GM21423 (cell line): ENCODE results near the gene SERBP1.
A peak's percentile ranks its signal among the peaks of the same experiment; 100 is the strongest.
"Not testable (repeated sequence)": the region's sequence is repeated elsewhere in the genome, so short reads cannot be mapped to it uniquely, and the experiment has no call there.

Experiments
- ATAC-seq: cut with Tn5 transposase; IDR thresholded peaks from one replicate; pipeline ENCODE4 v1.9.1; 2021; ENCODE audit warnings: mild to moderate bottlenecking, moderate library complexity; ENCODE audit not compliant: unreplicated experiment

The SERBP1 gene

DNA sequence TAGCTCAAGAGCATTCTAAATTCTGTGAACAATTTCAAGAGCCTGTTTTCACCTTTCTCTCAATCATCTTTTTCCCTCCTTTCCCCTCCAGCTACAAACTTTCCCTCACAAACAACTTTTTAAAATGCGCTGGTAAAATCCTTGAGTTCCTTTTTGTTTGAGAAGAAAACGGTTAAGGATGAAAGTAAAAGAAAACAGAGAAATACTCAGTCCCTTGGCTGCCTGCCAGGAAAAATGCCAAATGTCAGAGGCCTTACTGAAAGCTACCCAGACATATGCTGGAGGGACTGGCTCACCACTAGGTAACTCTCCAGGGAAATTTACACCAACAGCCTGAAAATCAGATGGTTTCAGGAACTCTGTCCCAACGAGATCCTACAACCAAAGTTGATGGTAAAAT lies 11.0 kb upstream of the SERBP1 start:
- peak; percentile 59 for ATAC-seq

- no peak for ATAC-seq
These were observed 10.1 kb upstream of the SERBP1 start for GRCh38 chr1:67440339-67440738.

DNA sequence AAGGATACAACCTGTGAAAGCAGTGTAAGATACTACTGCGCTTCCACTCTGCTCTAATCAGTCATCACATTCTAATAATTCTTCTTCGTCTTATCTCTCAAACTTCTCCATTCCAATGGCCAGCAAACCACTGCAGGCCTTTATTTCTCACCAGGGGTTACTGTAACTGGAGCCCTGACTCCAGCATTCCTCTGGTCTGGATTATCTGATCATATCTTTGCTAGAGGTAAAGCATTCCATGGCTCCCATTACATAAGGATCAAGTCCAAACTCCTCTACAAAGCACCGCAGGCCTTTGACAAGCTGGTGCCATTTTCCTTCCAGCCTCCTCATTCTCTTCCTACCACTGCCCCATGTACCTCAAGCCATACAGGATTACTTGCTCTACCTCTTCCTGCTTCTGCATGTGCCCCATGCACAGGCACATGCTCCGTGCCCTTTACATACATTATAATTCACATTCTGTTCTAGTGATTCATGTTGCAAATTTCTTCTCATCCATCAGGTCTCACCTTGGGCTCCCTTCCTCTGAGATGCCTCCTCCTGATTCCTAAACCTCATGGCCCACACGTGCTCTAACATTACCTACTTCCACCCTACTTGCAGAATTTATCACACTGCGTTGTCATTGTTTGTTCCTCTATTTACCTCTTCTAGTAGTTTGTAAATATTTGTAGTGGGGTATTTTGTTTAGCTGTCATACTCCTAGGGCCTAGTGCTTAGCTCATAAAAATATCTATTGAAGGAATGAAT lies 9.3 kb upstream of the SERBP1 start:
- ATAC-seq = no peak

- no peak for ATAC-seq
These were observed 7.8 kb upstream of the SERBP1 start for GRCh38 chr1:67437961-67438360.

- ATAC-seq = no peak
These were observed 6.4 kb upstream of the SERBP1 start for GRCh38 chr1:67436511-67437055.

GRCh38 chr1:67434491-67434890 lies 4.3 kb upstream of the SERBP1 start:
- no peak for ATAC-seq

DNA sequence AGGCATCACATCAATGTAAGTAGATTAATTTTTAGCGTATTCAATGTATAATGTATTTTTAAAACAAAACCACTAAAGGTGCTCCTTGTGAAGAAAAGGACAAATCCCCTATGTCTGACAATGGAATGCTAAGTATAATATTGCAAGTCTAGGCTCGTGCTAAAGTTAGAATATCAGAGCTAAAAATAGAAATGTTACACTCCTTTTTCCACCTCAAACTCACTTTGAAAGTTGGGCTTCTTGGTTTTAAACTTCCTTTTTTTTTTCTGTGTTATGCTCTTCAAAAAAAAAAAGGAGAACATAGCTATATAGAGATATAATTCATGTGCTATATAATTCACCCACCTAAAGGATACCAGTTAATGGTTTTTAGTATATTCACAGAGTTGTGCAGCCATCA lies 3.6 kb upstream of the SERBP1 start:
- ATAC-seq = no peak

- ATAC-seq = no peak
These were observed 2.5 kb upstream of the SERBP1 start for GRCh38 chr1:67432745-67433144.

GRCh38 chr1:67431869-67432578 lies 1.8 kb upstream of the SERBP1 start:
- no peak for ATAC-seq

GRCh38 chr1:67431156-67431765 lies 1.1 kb upstream of the SERBP1 start:
- no peak for ATAC-seq

DNA sequence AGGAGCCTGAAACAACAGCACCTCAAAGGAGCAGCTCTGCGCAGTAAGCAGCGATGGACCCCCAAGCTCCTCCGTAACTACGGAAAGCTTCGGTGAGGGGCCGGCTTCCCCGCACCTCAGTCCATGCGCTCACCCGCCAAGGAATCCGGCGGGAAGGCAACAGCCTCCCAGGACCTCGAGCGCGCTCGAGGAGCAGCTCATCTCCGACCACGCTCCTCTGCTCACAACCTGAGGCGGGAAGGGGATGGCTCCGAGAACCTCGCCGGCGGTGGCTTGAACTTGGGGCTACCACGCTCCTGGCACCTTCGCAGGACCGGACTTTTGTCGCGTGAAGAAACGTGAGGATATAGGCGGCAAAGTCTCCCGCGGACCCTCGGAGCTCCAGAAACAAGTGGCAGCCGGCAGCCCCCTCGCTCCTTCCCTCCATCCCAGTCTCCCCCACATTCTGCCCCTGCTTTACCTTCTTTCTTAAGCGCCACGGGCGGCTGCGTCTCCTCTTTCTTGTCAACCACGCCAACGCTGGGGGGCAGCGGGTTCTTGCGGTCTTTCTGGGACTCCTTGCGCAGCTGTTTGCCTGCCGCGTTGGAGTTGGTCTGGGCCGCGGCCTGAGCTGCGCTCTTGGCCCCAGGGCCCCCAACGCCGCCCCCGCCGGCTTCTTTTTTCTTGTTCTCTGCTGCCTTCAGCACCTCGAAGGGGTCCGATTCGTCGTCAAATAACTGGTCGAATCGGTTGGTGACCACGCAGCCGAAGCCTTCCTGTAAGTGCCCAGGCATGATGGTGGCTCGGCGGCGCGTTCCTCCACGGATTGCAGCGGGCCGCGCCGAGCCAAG lies 459 bp downstream of the SERBP1 start:
- ATAC-seq = peak; percentile 1

GRCh38 chr1:67429011-67429527 lies 1.1 kb downstream of the SERBP1 start:
- ATAC-seq = no peak

- no peak for ATAC-seq
These were observed 2.3 kb downstream of the SERBP1 start for GRCh38 chr1:67427947-67428346.

GRCh38 chr1:67427465-67427864 lies 2.7 kb downstream of the SERBP1 start:
- no peak for ATAC-seq

GRCh38 chr1:67420835-67421492 lies 9.2 kb downstream of the SERBP1 start:
- no peak for ATAC-seq

GRCh38 chr1:67418839-67419586 lies 11.2 kb downstream of the SERBP1 start:
- ATAC-seq = no peak

DNA sequence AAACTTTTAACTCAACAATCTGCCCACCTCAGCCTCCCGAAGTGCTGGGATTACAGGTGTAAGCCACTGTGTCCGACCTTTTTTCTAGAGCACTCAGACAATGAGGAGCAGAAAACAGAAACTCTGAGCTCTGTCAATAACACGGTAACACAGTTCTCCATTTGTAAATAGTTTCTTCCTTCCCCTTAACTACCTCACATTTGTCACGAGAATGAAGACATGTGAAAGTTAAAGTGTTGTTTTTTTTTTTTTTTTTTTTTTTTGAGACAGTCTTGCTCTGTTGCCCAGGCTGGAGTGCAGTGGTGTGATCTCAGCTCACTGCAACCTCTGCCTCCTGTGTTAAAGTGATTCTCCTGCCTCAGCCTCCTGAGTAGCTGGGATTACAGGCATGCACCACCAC lies 12.5 kb downstream of the SERBP1 start:
- not testable (repeated sequence) for ATAC-seq

DNA sequence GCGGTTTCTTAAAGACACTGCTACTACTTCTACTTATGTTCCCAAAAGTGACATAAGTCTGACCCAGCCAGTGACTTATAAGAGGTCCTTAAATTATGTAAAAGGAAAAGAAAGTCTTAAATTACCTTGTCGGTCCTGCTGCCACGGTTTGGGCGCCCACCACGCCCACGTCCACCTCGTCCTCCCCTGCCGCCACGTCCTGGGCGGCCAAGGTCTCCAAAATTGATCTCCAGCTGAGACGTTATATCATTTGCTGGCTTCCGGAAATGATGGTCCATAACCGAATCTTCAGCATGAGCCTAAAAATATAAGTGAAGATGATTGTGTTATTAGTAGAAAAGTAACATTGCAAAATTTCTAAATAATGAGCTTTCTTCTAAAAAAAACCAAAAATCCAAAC lies 15.2 kb downstream of the SERBP1 start:
- no peak for ATAC-seq

GRCh38 chr1:67414574-67414973 lies 15.6 kb downstream of the SERBP1 start:
- ATAC-seq = no peak
